ENCODE data around the gene GSTT2B. TPM values are rescaled to one million over a fixed set of nuclear protein-coding genes. Genes with fewer than 3 reads are reported as not detected.
"Not testable (repeated sequence)": the region's sequence is repeated elsewhere in the genome, so short reads cannot be mapped to it uniquely, and the experiment has no call there.

The GSTT2B gene
- total and polyA plus RNA-seq, 2 donors (not counting 1 experiment from before 2014, with no cell fraction given) = not detected

GRCh38 chr22:23997092-23997491 is 36.1 kb upstream of the GSTT2B start:
- intact Hi-C loops (cut with micrococcal nuclease) = loop anchor here (5.0 kb wide), 1 partner anchor 45 kb away; no protein-coding TSS in a partner anchor
- Histone ChIP-seq H3K9me3 (ENCODE audit: control extremely low read depth in 1 of 3, control insufficient read depth in 2 of 3, insufficient read depth in 1 of 3, low read length in 2 of 3) (no peaks in the 10 kb centered on the region), H3K4me1 (ENCODE audit: control insufficient read depth in 2 of 2, insufficient read depth in 2 of 2, low read length in 2 of 2) (no peaks in the 10 kb centered on the region), H3K9ac (ENCODE audit: low read length) (no peak overlapping the region), H3K79me2 (ENCODE audit: control insufficient read depth, insufficient read depth, low read length) (no peaks in the 10 kb centered on the region), H3K4me3 (ENCODE audit: control extremely low read depth in 1 of 5, extremely low read depth in 1 of 5, insufficient read depth in 1 of 5, low read depth in 2 of 5, low read length in 4 of 5) (no peak overlapping the region), H2AFZ (ENCODE audit: insufficient read depth, low read depth, low read length, poor library complexity, severe bottlenecking) (no peak overlapping the region), H3K4me2 (replicated peaks; ENCODE audit: low read depth, low read length, poor library complexity, severe bottlenecking) (no peak overlapping the region), H3K27ac (ENCODE audit: low read length in 2 of 2) (no peak overlapping the region), H3K27me3 (replicated peaks in 1 of 4; ENCODE audit: control extremely low read depth in 1 of 4, control insufficient read depth in 3 of 4, insufficient read depth in 4 of 4, low read length in 3 of 4) (peaks cover 0 to 9% (median 2%) of the 10 kb centered on the region in 4 experiments), H3K36me3 (replicated peaks in 1 of 2; ENCODE audit: control extremely low read depth in 1 of 2, control insufficient read depth in 1 of 2, extremely low read depth in 1 of 2, insufficient read depth in 2 of 2, low read length in 1 of 2) (no peaks in the 10 kb centered on the region), H4K20me1 (ENCODE audit: control insufficient read depth, insufficient read depth, low read length, poor library complexity, severe bottlenecking) (no peaks in the 10 kb centered on the region)
- Mint-ChIP-seq H3K4me3 (no peak overlapping the region), H3K9me3 (ENCODE audit: insufficient read depth) (no peaks in the 10 kb centered on the region), H3K4me1 (peaks cover 4% of the 10 kb centered on the region), H3K27ac (no peak overlapping the region), H3K27me3 (peaks cover 4% of the 10 kb centered on the region)
- no peak for ATAC-seq (ENCODE audit: low read depth)
- no peak for TF ChIP-seq EZH2 (IDR thresholded peaks at IDR 0.05; ENCODE audit: borderline replicate concordance, insufficient read depth, low read depth, low read length, poor library complexity, severe bottlenecking)
- TF ChIP-seq, protein P1, sequence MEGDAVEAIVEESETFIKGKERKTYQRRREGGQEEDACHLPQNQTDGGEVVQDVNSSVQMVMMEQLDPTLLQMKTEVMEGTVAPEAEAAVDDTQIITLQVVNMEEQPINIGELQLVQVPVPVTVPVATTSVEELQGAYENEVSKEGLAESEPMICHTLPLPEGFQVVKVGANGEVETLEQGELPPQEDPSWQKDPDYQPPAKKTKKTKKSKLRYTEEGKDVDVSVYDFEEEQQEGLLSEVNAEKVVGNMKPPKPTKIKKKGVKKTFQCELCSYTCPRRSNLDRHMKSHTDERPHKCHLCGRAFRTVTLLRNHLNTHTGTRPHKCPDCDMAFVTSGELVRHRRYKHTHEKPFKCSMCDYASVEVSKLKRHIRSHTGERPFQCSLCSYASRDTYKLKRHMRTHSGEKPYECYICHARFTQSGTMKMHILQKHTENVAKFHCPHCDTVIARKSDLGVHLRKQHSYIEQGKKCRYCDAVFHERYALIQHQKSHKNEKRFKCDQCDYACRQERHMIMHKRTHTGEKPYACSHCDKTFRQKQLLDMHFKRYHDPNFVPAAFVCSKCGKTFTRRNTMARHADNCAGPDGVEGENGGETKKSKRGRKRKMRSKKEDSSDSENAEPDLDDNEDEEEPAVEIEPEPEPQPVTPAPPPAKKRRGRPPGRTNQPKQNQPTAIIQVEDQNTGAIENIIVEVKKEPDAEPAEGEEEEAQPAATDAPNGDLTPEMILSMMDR (IDR thresholded peaks at IDR 0.05) = no peak
- CTCF ChIA-PET = no interaction called here
- WGBS (ENCODE audit: insufficient coverage) = no CpG with 5 or more reads among the region's 3 CpGs
- POLR2A ChIA-PET = no interaction called here
- no peak for DNase-seq

DNA sequence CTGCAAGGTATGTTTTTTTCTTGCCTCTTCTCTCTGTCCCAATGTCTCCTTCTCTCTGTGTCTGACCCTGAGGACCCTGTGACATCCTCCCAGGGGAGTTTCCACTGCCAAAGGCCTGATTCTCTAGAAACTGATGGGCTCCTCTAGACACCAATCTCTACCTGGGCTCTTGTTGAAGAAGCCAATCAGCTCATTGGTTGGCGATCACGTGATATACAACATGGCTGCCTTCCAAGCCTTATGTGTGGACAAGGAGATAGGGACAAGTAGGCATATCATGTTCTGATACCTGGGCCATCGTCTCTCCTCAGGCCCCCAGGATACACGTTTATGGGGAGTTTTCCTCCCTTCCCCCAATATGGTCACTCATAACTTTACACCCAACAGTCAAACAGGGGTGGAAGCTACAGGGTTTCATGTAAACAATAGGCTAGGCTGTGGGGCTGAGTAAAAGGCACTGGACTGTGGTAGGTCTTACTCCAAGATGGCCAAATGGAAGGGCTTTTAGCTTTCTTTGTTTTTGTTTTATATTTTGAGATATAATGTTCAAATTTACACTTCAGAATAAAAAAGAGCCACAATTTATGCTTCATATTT is 32.7 kb upstream of the GSTT2B start:
- H3K4me3 Mint-ChIP-seq; H3K79me2 ChIP-seq (ENCODE audit: control insufficient read depth, insufficient read depth, low read length); H3K4me1 ChIP-seq (ENCODE audit: control insufficient read depth in 2 of 2, insufficient read depth in 2 of 2, low read length in 2 of 2); H3K27ac Mint-ChIP-seq; CTCF ChIA-PET; H3K9me3 ChIP-seq (ENCODE audit: control extremely low read depth in 1 of 3, control insufficient read depth in 2 of 3, insufficient read depth in 1 of 3, low read length in 2 of 3); H3K4me2 ChIP-seq (replicated peaks; ENCODE audit: low read depth, low read length, poor library complexity, severe bottlenecking); H3K4me3 ChIP-seq (ENCODE audit: control extremely low read depth in 1 of 5, extremely low read depth in 1 of 5, insufficient read depth in 1 of 5, low read depth in 2 of 5, low read length in 4 of 5); H4K20me1 ChIP-seq (ENCODE audit: control insufficient read depth, insufficient read depth, low read length, poor library complexity, severe bottlenecking); H3K36me3 ChIP-seq (replicated peaks in 1 of 2; ENCODE audit: control extremely low read depth in 1 of 2, control insufficient read depth in 1 of 2, extremely low read depth in 1 of 2, insufficient read depth in 2 of 2, low read length in 1 of 2); POLR2A ChIA-PET; H2AFZ ChIP-seq (ENCODE audit: insufficient read depth, low read depth, low read length, poor library complexity, severe bottlenecking); H3K9ac ChIP-seq (ENCODE audit: low read length); H3K27me3 Mint-ChIP-seq; H3K27ac ChIP-seq (ENCODE audit: low read length in 2 of 2); intact Hi-C loops (cut with micrococcal nuclease); H3K27me3 ChIP-seq (replicated peaks in 1 of 4; ENCODE audit: control extremely low read depth in 1 of 4, control insufficient read depth in 3 of 4, insufficient read depth in 4 of 4, low read length in 3 of 4); ATAC-seq (ENCODE audit: low read depth); H3K4me1 Mint-ChIP-seq; H3K9me3 Mint-ChIP-seq (ENCODE audit: insufficient read depth): not testable (repeated sequence)
- DNase-seq = peak; percentile 1
- no CpG with 5 or more reads among the region's 4 CpGs for WGBS (ENCODE audit: insufficient coverage)

GRCh38 chr22:23993080-23993479 is 32.1 kb upstream of the GSTT2B start:
- intact Hi-C loops (cut with micrococcal nuclease); CTCF ChIA-PET; H3K27ac Mint-ChIP-seq: not testable (repeated sequence)

More at GRCh38 chr22:23993080-23993479, 32.1 kb upstream of the GSTT2B start:
- H3K4me3 ChIP-seq (ENCODE audit: control extremely low read depth in 1 of 5, extremely low read depth in 1 of 5, insufficient read depth in 1 of 5, low read depth in 2 of 5, low read length in 4 of 5); H3K27ac ChIP-seq (ENCODE audit: low read length in 2 of 2); H2AFZ ChIP-seq (ENCODE audit: insufficient read depth, low read depth, low read length, poor library complexity, severe bottlenecking); H3K79me2 ChIP-seq (ENCODE audit: control insufficient read depth, insufficient read depth, low read length); H3K27me3 ChIP-seq (replicated peaks in 1 of 4; ENCODE audit: control extremely low read depth in 1 of 4, control insufficient read depth in 3 of 4, insufficient read depth in 4 of 4, low read length in 3 of 4); H4K20me1 ChIP-seq (ENCODE audit: control insufficient read depth, insufficient read depth, low read length, poor library complexity, severe bottlenecking); H3K9me3 ChIP-seq (ENCODE audit: control extremely low read depth in 1 of 3, control insufficient read depth in 2 of 3, insufficient read depth in 1 of 3, low read length in 2 of 3); H3K4me3 Mint-ChIP-seq; H3K27me3 Mint-ChIP-seq; H3K4me1 ChIP-seq (ENCODE audit: control insufficient read depth in 2 of 2, insufficient read depth in 2 of 2, low read length in 2 of 2); H3K4me2 ChIP-seq (replicated peaks; ENCODE audit: low read depth, low read length, poor library complexity, severe bottlenecking); H3K9me3 Mint-ChIP-seq (ENCODE audit: insufficient read depth); ATAC-seq (ENCODE audit: low read depth); H3K36me3 ChIP-seq (replicated peaks in 1 of 2; ENCODE audit: control extremely low read depth in 1 of 2, control insufficient read depth in 1 of 2, extremely low read depth in 1 of 2, insufficient read depth in 2 of 2, low read length in 1 of 2); H3K9ac ChIP-seq (ENCODE audit: low read length); POLR2A ChIA-PET; H3K4me1 Mint-ChIP-seq: not testable (repeated sequence)
- no CpG with 5 or more reads among the region's 2 CpGs for WGBS (ENCODE audit: insufficient coverage)
- DNase-seq = peak; percentile 0

Data from B cell (primary cell).